Bronchial epithelial cell (primary cell): ENCODE data around the gene PLA2G2F. TPM values are rescaled to one million over a fixed set of nuclear protein-coding genes. Genes with fewer than 3 reads are reported as not detected.

Source experiments
- DNase-seq: peaks from one replicate; pipeline ENCODE4 v3.0.0-alpha.2; 2010; ENCODE audit warnings: low read depth
- FAIRE-seq: peaks from 2 replicates; lab custom pipeline; 2011; peaks lifted over from hg19 to GRCh38; lab: Jason Lieb, UNC
- H3K27me3 ChIP-seq: 2 replicates; pipeline ENCODE4 v1.5.1; 2011; ENCODE audit warnings: low read length; ENCODE audit not compliant: control insufficient read depth, insufficient read depth
- H3K36me3 ChIP-seq: 2 replicates; pipeline ENCODE4 v1.5.1; 2011; ENCODE audit warnings: low read length; ENCODE audit not compliant: control insufficient read depth, insufficient read depth
- H3K4me3 ChIP-seq: 2 replicates; pipeline ENCODE4 v1.5.1; 2011; ENCODE audit warnings: mild to moderate bottlenecking, low read depth, low read length, control low read depth
- CTCF ChIP-seq: IDR thresholded peaks from 2 replicates; pipeline ENCODE4 v1.5.1; 2011; ENCODE audit warnings: mild to moderate bottlenecking, moderate library complexity, low read length, control low read depth, inconsistent platforms; ENCODE audit not compliant: insufficient read depth, severe bottlenecking
- total RNA-seq: library from RNA; depleted of rRNA; stranded (reverse); fragments of >200 nt; gene quantifications from 2 replicates; pipeline ENCODE4 v1.2.1, GENCODE V29; 2014

Gene PLA2G2F
- total RNA-seq, 1 donor from 2014 or later = not detected

- H3K27me3 ChIP-seq = peaks cover 5% of the 10 kb centered on the region
- no peak overlapping the region for H3K4me3 ChIP-seq
- FAIRE-seq (no peak), DNase-seq (no peak)
- no peak for TF ChIP-seq CTCF
- H3K36me3 ChIP-seq = no peaks in the 10 kb centered on the region
These were observed 23.6 kb upstream of the PLA2G2F start for GRCh38 chr1:20115479-20115878.

GRCh38 chr1:20115916-20116315 is 23.2 kb upstream of the PLA2G2F start:
- H3K36me3 ChIP-seq = no peaks in the 10 kb centered on the region
- FAIRE-seq (no peak), DNase-seq (no peak)
- H3K4me3 ChIP-seq = no peak overlapping the region
- TF ChIP-seq CTCF = no peak
- H3K27me3 ChIP-seq = peaks cover 5% of the 10 kb centered on the region

- no peak for TF ChIP-seq CTCF
- Histone ChIP-seq H3K27me3 (peaks cover 7% of the 10 kb centered on the region), H3K36me3 (no peaks in the 10 kb centered on the region), H3K4me3 (no peak overlapping the region)
- no peak for DNase-seq
- FAIRE-seq = no peak
These were observed 21.9 kb upstream of the PLA2G2F start for GRCh38 chr1:20117236-20117635.

GRCh38 chr1:20119347-20119746 is 19.8 kb upstream of the PLA2G2F start, which contains the start of gene PLA2G2D:
Gene PLA2G2D (minus strand): TSS chr1:20119536. CDS start chr1:20119498, 38 bp downstream.
- Histone ChIP-seq H3K27me3 (peaks cover 5% of the 10 kb centered on the region), H3K4me3 (no peak within 1 kb of the TSS), H3K36me3 (no peaks in the 10 kb centered on the region)
- TF ChIP-seq CTCF = no peak
- FAIRE-seq (no peak), DNase-seq (no peak)

- no peaks in the 10 kb centered on the region for H3K36me3 ChIP-seq
- TF ChIP-seq CTCF = no peak
- DNase-seq (no peak), FAIRE-seq (no peak)
- H3K4me3 ChIP-seq = no peak overlapping the region
- H3K27me3 ChIP-seq = peaks cover 5% of the 10 kb centered on the region
These were observed 18.3 kb upstream of the PLA2G2F start for GRCh38 chr1:20120796-20121195.
